Heart left ventricle (tissue), 16 donors: ENCODE results near the gene PDF. TPM values are rescaled to one million over a fixed set of nuclear protein-coding genes. Genes with fewer than 3 reads are reported as not detected.

Experiments
- ATAC-seq, 4 donors: fragments of 200-7000 bp; cut with Tn5 transposase; one replicate each; pipeline ENCODE4 v1.9.1; 2020 to 2022; ENCODE audit warnings: moderate library complexity in 4 of 4, mild to moderate bottlenecking in 3 of 4, moderate number of reproducible peaks in 1 of 4
- DNase-seq, 5 donors: peaks; one replicate each; pipeline ENCODE4 v3.0.0-alpha.2; 2020
- H3K27ac ChIP-seq, 12 donors: fragments of 200-600 bp; sonication (generic) in 4 of 12; one replicate each; pipeline versions ENCODE4 v1.5.0 to v1.8.0; 2016 to 2022; ENCODE audit warnings: mild to moderate bottlenecking in 2 of 12
- H3K27me3 ChIP-seq, 9 donors: fragments of 200-600 bp; sonication (generic) in 2 of 9; one replicate each; pipeline versions ENCODE4 v1.5.1 to v1.8.0; 2016 to 2022; ENCODE audit warnings: mild to moderate bottlenecking in 3 of 9
- H3K36me3 ChIP-seq, 9 donors: fragments of 200-600 bp; sonication (generic) in 2 of 9; one replicate each; pipeline versions ENCODE4 v1.5.0 to v1.8.0; 2018 to 2022; ENCODE audit warnings: mild to moderate bottlenecking in 2 of 9
- H3K4me1 ChIP-seq, 12 donors: fragments of 200-600 bp; sonication (generic) in 4 of 12; one replicate each; pipeline versions ENCODE4 v1.5.0 to v1.8.0; 2016 to 2022; ENCODE audit warnings: mild to moderate bottlenecking in 3 of 12
- H3K4me3 ChIP-seq, 12 donors: fragments of 200-600 bp; sonication (generic) in 4 of 12; one replicate each; pipeline versions ENCODE4 v1.5.0 to v1.8.0; 2017 to 2022; ENCODE audit warnings: mild to moderate bottlenecking in 9 of 12, moderate library complexity in 4 of 12
- H3K9me3 ChIP-seq, 12 donors: fragments of 200-600 bp; sonication (generic) in 4 of 12; one replicate each; pipeline versions ENCODE4 v1.5.0 to v1.8.0; 2016 to 2022; ENCODE audit warnings: mild to moderate bottlenecking in 1 of 12
- CTCF ChIP-seq, 12 donors: fragments of 200-600 bp; sonication (generic) in 4 of 12; IDR thresholded peaks; one replicate each; pipeline versions ENCODE4 v1.5.0 to v1.8.0; 2018 to 2022; ENCODE audit warnings: antibody characterized with exemption in 12 of 12, mild to moderate bottlenecking in 5 of 12
- POLR2A ChIP-seq, 2 donors: fragments of 450-650 bp; IDR thresholded peaks; one replicate each; pipeline ENCODE4 v1.6.1; 2017; ENCODE audit warnings: antibody characterized with exemption in 2 of 2, mild to moderate bottlenecking in 2 of 2, moderate library complexity in 2 of 2
- WGBS, 4 donors: extraction: QIAGEN DNeasy Blood & Tissue Kit in 2 of 4; methylation state at CpG; one replicate each; pipeline versions ENCODE4 v1.1.5 to v1.1.7; 2013 to 2018; 5-methylcytosine and 5-hydroxymethylcytosine counted together
- intact Hi-C, 10 donors: fragments of 100-400 bp; cut with DNase I; formaldehyde crosslinking; loops; one replicate each; pipeline versions ENCODE4 v1.11.1 to v1.14.2; 2022
- polyA plus RNA-seq, 2 donors: library from polyadenylated mRNA; stranded (reverse); fragments of 200-250 nt; gene quantifications; one replicate each; pipeline ENCODE4 v1.2.3, GENCODE V29; 2013
- total RNA-seq, 9 donors: library from RNA; depleted of rRNA in 2 of 9; stranded (reverse); fragments of >200 nt in 2 of 9; fragmentation: NEBNext Ultra II Directional in 3 of 9; extraction: Animal tissue kit (Norgen Biotek cat#: 25700) in 3 of 9; gene quantifications; one replicate each; pipeline versions ENCODE4 v1.1.0 to v1.2.4, GENCODE V29; 2016 to 2023
- donor health status: ischemic (EF 13 %, LVEDD 7.1; RV severe dilation, severe dysfunction).
- donor health status: healthy with polysubstance abuse.
- donor health status: DM: no; HTN: yes; CAD: no.
- donor health status: DM: no; HTN: no; CAD: no.
- donor health status: ischemic (EF 25% LVEDD 6.9; RV normal size, moderate dysfunction).
- donor health status: ischemic (EF 25% LVEDD 5.7; RV mildly dilated, moderate dysfunction).
- donor health status: healthy.
- donor health status: DM: yes; HTN: yes; CAD: no.
- donor health status: ischemic (EF 35%, LVEDD 5.7; RV mildly dilated, moderate dysfunction).
- donor health status: nonischemic (EF 11% LVEDD 7.7; RV severe dilation, severe dysfunction).
- donor health status: DM: yes; HTN: yes; CAD: no.
- donor health status: PGD.
- donor health status: ischemic (EF 29% LVEDD 5.4; RV normal size, mild dysfunction).
- donor health status: nonischemic (EF 23%, LVEDD 6.1; RV moderate dilation, normal function).

The PDF gene
- total and polyA plus RNA-seq, 11 donors, result 1.4 to 13.8 (median 6.0) TPM

- TF ChIP-seq CTCF (IDR thresholded peaks at IDR 0.05), result peak; percentile 57 to 83 (median 72)
- TF ChIP-seq POLR2A (IDR thresholded peaks at IDR 0.05), result no peak
- Histone ChIP-seq H3K9me3 (no peaks in the 10 kb centered on the region), H3K27me3 (no peaks in the 10 kb centered on the region), H3K27ac (no peak overlapping the region), H3K4me3 (no peak overlapping the region), H3K36me3 (peaks cover 0 to 52% (median 18%) of the 10 kb centered on the region in 9 donors), H3K4me1 (peaks cover 0 to 14% (median 6%) of the 10 kb centered on the region in 12 donors)
- 38 to 46% (median 43%) methylated on average over 13 of the region's 13 CpGs for WGBS, 4 donors
- DNase-seq (peak in 3 of 5 donors; percentile 22 to 69 (median 53)), ATAC-seq (peak; percentile 54 to 87 (median 81))
- intact Hi-C loops, result loop anchor here (1.0 to 10.0 kb wide), 5 partner anchors 135 to 760 kb away; partner anchors contain the start of gene ZFP90 (in 1 of the 10)
Observed at GRCh38 chr16:69286941-69287713, 43.3 kb downstream of the PDF start.

GRCh38 chr16:69285240-69285639, 45.1 kb downstream of the PDF start:
- Histone ChIP-seq H3K27me3 (no peaks in the 10 kb centered on the region), H3K4me1 (peaks cover 0 to 14% (median 6%) of the 10 kb centered on the region in 12 donors), H3K27ac (no peak overlapping the region), H3K36me3 (peaks cover 0 to 44% (median 18%) of the 10 kb centered on the region in 9 donors), H3K9me3 (no peaks in the 10 kb centered on the region), H3K4me3 (no peak overlapping the region)
- no peak for ATAC-seq
- TF ChIP-seq POLR2A (IDR thresholded peaks at IDR 0.05) (no peak), CTCF (IDR thresholded peaks at IDR 0.05) (no peak)
- intact Hi-C loops, result loop anchor here in 3 of 10 donors (5.0 to 10.0 kb wide), 3 partner anchors 133 to 758 kb away; partner anchors contain the start of gene ZFP90 (in 1 of the 3)
- DNase-seq, result no peak
- WGBS, 4 donors, result 91 to 96% (median 93%) methylated on average over 4 of the region's 4 CpGs

GRCh38 chr16:69283851-69284250, 46.5 kb downstream of the PDF start:
- ATAC-seq (no peak), DNase-seq (no peak)
- 76 to 82% (median 78%) methylated on average over 4 of the region's 4 CpGs for WGBS, 4 donors
- Histone ChIP-seq H3K4me3 (no peak overlapping the region), H3K4me1 (peaks cover 0 to 14% (median 6%) of the 10 kb centered on the region in 12 donors), H3K27ac (no peak overlapping the region), H3K27me3 (no peaks in the 10 kb centered on the region), H3K9me3 (no peaks in the 10 kb centered on the region), H3K36me3 (peaks cover 0 to 41% (median 16%) of the 10 kb centered on the region in 9 donors)
- TF ChIP-seq CTCF (IDR thresholded peaks at IDR 0.05) (no peak), POLR2A (IDR thresholded peaks at IDR 0.05) (no peak)
- intact Hi-C loops, result loop anchor here in 1 of 10 donors (10.0 kb wide), 1 partner anchor 749 kb away; the partner anchor contains the start of gene ZFP90

- Histone ChIP-seq H3K9me3 (no peaks in the 10 kb centered on the region), H3K4me1 (peaks cover 0 to 26% (median 6%) of the 10 kb centered on the region in 12 donors), H3K27ac (peak overlapping the region in 3 of 12 donors; percentile 4 to 48 (median 7)), H3K27me3 (no peaks in the 10 kb centered on the region), H3K4me3 (no peak overlapping the region), H3K36me3 (peaks cover 0 to 11% (median 0%) of the 10 kb centered on the region in 9 donors)
- DNase-seq (no peak), ATAC-seq (no peak)
- intact Hi-C loops, result no loop called here
- 35 to 86% (median 79%) methylated on average over 1 of the region's 1 CpG for WGBS, 4 donors
- TF ChIP-seq CTCF (IDR thresholded peaks at IDR 0.05), result no peak
- TF ChIP-seq POLR2A (IDR thresholded peaks at IDR 0.05), result no peak
Observed at GRCh38 chr16:69277413-69277812, 53.0 kb downstream of the PDF start.
